GM12891 (cell line): Measurements from ENCODE around the gene BCL6B.

Experiments
- PAX5 ChIP-seq: IDR thresholded peaks from 2 replicates; pipeline ENCODE4 v1.6.1; 2011; ENCODE audit warnings: low read length, moderate library complexity, mild to moderate bottlenecking; ENCODE audit not compliant: insufficient read depth, severe bottlenecking
- POLR2A ChIP-seq: IDR thresholded peaks from 2 replicates; pipeline ENCODE4 v1.6.1; 2011; ENCODE audit warnings: low read depth, low read length, control low read depth
- POLR2AphosphoS5 ChIP-seq: IDR thresholded peaks from 2 replicates; pipeline ENCODE4 v1.6.1; 2011; ENCODE audit warnings: low read depth, low read length, control low read depth
- SPI1 ChIP-seq: IDR thresholded peaks from 2 replicates; pipeline ENCODE4 v1.6.1; 2011; ENCODE audit warnings: low read depth, low read length, control low read depth
- TAF1 ChIP-seq: IDR thresholded peaks from 2 replicates; pipeline ENCODE4 v1.6.1; 2011; ENCODE audit warnings: low read depth, low read length, control low read depth

- TF ChIP-seq TAF1 (no peak), POLR2A (no peak), POLR2AphosphoS5 (no peak), PAX5 (no peak), SPI1 (no peak)
Observed at GRCh38 chr17:6996256-6997011, 26.4 kb upstream of the BCL6B start.
